ENCODE results near the gene SVIL. TPM values are rescaled to one million over a fixed set of nuclear protein-coding genes. Genes with fewer than 3 reads are reported as not detected.

Gene SVIL
- total RNA-seq, 1 experiment from 2014 or later: 15.3 TPM

- no peak overlapping the region for H2BK5ac ChIP-seq (ENCODE audit: insufficient read length, low read length)
- Mint-ChIP-seq H3K36me3 (ENCODE audit: insufficient read depth in 1 of 3, low read depth in 3 of 3) (peaks cover 4 to 32% (median 11%) of the 10 kb centered on the region in 3 experiments; a peak in 6 of 7 replicates), H3K4me1 (peaks cover 17 to 38% of the 10 kb centered on the region in 2 experiments), H3K27ac (peak overlapping the region in 1 of 3 experiments; percentile 93; a peak in 1 of 7 replicates), H3K4me3 (no peak overlapping the region), H3K27me3 (ENCODE audit: low read depth) (no peaks in the 10 kb centered on the region), H3K9me3 (no peaks in the 10 kb centered on the region)
- no peak overlapping the region for H3K4me2 ChIP-seq (ENCODE audit: insufficient read depth, insufficient read length, low read length)
- no peaks in the 10 kb centered on the region for H3K79me1 ChIP-seq (ENCODE audit: insufficient read depth, low read depth, low read length, poor library complexity, severe bottlenecking)
- no peak overlapping the region for H3K9ac ChIP-seq (ENCODE audit: extremely low read depth, insufficient read length, low read length)
- no peak overlapping the region for H3K18ac ChIP-seq (ENCODE audit: insufficient read length, low read depth, low read length)
- no peaks in the 10 kb centered on the region for H3K9me3 ChIP-seq (ENCODE audit: control insufficient read depth, low read depth, low read length)
- no peak overlapping the region for H3K23ac ChIP-seq (ENCODE audit: insufficient read length, low read depth, low read length)
- no peak overlapping the region for H2BK20ac ChIP-seq (ENCODE audit: low read depth, low read length, poor library complexity, severe bottlenecking)
- no peak overlapping the region for H2BK12ac ChIP-seq (ENCODE audit: insufficient read length, low read depth, low read length)
- no peak overlapping the region for H3K27ac ChIP-seq (ENCODE audit: insufficient read length, low read depth, low read length)
- no peak overlapping the region for H4K8ac ChIP-seq (replicated peaks; ENCODE audit: insufficient read length, low read depth, low read length)
- H4K5ac ChIP-seq (ENCODE audit: insufficient read length, low read depth, low read length): no peak overlapping the region
- no peak for DNase-seq
- H2BK15ac ChIP-seq (ENCODE audit: low read depth, low read length): no peak overlapping the region
- no peaks in the 10 kb centered on the region for H3K27me3 ChIP-seq (ENCODE audit: insufficient read depth, low read length)
- WGBS (ENCODE audit: extremely low coverage, insufficient read length, low lambda C conversion rate): no CpG with 5 or more reads among the region's 14 CpGs
- H3T11ph ChIP-seq (ENCODE audit: low read length): no peak overlapping the region
- no peak overlapping the region for H2BK120ac ChIP-seq (ENCODE audit: low read depth, low read length, poor library complexity, severe bottlenecking)
- no peak overlapping the region for H3K56ac ChIP-seq (ENCODE audit: insufficient read length, low read depth, low read length)
- no peaks in the 10 kb centered on the region for H3K23me2 ChIP-seq (ENCODE audit: insufficient read length, low read depth, low read length, poor library complexity, severe bottlenecking)
- H2AK5ac ChIP-seq (ENCODE audit: insufficient read length, low read length): no peak overlapping the region
- H4K91ac ChIP-seq (ENCODE audit: insufficient read length, low read depth, low read length): no peak overlapping the region
- no peaks in the 10 kb centered on the region for H4K20me1 ChIP-seq (ENCODE audit: control insufficient read depth, insufficient read depth, insufficient read length)
- H2AFZ ChIP-seq (ENCODE audit: low read length): no peak overlapping the region
- H3K79me2 ChIP-seq (ENCODE audit: insufficient read depth, low read length): no peaks in the 10 kb centered on the region
- H3K4me1 ChIP-seq (ENCODE audit: insufficient read depth, low read length): no peaks in the 10 kb centered on the region; the same call in 1 of the 2 replicates
- H3K4ac ChIP-seq (ENCODE audit: low read depth, low read length): no peak overlapping the region
- H3K14ac ChIP-seq (ENCODE audit: insufficient read depth, low read length): no peak overlapping the region
- TF ChIP-seq CTCF (conservative IDR thresholded peaks at IDR 0.05): no peak
Observed at GRCh38 chr10:29470843-29471543, 163.8 kb downstream of the SVIL start.
